ENCODE results near the gene ACTMAP. TPM values are rescaled to one million over a fixed set of nuclear protein-coding genes. Genes with fewer than 3 reads are reported as not detected.

Gene ACTMAP
- total RNA-seq, 1 donor from 2014 or later: 9.6 TPM

GRCh38 chr19:40692212-40692551, 58.1 kb downstream of the ACTMAP start:
- H3K4me2 ChIP-seq (ENCODE audit: low read length): peak overlapping the region; percentile 98

DNA sequence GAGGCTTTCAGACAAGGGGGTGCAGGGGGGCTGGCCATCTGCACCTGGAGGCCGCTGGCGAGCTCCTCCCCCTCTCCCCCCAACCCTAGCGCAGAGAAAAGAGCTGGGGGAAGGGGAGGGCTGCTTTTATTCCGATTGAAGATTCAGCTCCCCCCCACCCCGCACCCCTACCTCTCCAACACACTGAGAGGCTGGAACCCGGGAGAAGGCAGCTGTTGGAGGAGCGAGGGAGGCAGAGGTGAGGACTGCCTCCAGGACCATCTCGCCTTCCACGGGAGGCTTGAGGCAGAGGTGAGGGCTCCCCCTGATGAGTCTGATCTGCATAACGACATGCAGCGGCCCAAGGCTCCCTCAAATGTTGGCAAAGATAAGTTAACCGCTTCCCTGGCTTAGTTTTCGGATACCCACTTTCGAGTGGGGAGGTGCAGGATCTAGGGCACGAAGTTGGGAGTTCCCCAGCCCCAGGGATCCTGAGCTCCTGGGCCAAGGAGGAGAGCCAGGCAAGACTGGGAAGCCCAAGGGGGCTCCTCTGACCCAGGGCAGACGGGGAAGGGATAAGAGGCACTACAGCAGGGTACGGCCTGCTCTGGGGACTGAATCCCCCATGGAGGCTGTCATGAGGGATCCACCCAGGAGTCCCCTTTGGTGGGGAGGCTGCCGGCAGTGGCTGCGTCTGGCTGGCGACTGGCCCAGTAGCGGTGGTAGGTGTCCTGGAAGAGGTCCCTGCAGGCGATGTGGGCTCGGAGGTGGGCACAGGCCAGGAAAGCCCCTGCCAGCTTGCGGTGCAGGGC, 58.7 kb downstream of the ACTMAP start:
- FAIRE-seq (no peak), DNase-seq (ENCODE audit: low read depth) (no peak)
- peaks cover 28% of the 10 kb centered on the region for H4K20me1 ChIP-seq (ENCODE audit: insufficient read depth, low read length)
- H3K4me3 ChIP-seq (ENCODE audit: insufficient read depth, low read depth, low read length): no peak overlapping the region
- H2AFZ ChIP-seq (ENCODE audit: low read depth, low read length): peak overlapping the region; percentile 73
- H3K9me3 Mint-ChIP-seq (ENCODE audit: unreplicated experiment): no peaks in the 10 kb centered on the region
- no peaks in the 10 kb centered on the region for H3K27me3 Mint-ChIP-seq (ENCODE audit: low read depth, unreplicated experiment)
- H3K4me1 Mint-ChIP-seq (ENCODE audit: low read depth, unreplicated experiment): peaks cover 5% of the 10 kb centered on the region
- peaks cover 12% of the 10 kb centered on the region for H3K36me3 Mint-ChIP-seq (ENCODE audit: low read depth, unreplicated experiment)
- peaks cover 34% of the 10 kb centered on the region for H3K79me2 ChIP-seq (ENCODE audit: insufficient read depth, low read length)
- H3K4me2 ChIP-seq (ENCODE audit: low read length): peak overlapping the region; percentile 98
- peaks cover under 1% of the 10 kb centered on the region for H3K36me3 ChIP-seq (ENCODE audit: insufficient read depth, low read length)
- peak overlapping the region; percentile 35 for H3K4me3 Mint-ChIP-seq (ENCODE audit: unreplicated experiment)
- peaks cover 34% of the 10 kb centered on the region for H3K4me1 ChIP-seq (ENCODE audit: insufficient read depth, low read length)
- H3K9me3 ChIP-seq (ENCODE audit: insufficient read depth, low read depth, low read length): no peaks in the 10 kb centered on the region
- peak overlapping the region; percentile 93 for H3K27ac ChIP-seq (ENCODE audit: low read depth, low read length)
- TF ChIP-seq, protein P1, sequence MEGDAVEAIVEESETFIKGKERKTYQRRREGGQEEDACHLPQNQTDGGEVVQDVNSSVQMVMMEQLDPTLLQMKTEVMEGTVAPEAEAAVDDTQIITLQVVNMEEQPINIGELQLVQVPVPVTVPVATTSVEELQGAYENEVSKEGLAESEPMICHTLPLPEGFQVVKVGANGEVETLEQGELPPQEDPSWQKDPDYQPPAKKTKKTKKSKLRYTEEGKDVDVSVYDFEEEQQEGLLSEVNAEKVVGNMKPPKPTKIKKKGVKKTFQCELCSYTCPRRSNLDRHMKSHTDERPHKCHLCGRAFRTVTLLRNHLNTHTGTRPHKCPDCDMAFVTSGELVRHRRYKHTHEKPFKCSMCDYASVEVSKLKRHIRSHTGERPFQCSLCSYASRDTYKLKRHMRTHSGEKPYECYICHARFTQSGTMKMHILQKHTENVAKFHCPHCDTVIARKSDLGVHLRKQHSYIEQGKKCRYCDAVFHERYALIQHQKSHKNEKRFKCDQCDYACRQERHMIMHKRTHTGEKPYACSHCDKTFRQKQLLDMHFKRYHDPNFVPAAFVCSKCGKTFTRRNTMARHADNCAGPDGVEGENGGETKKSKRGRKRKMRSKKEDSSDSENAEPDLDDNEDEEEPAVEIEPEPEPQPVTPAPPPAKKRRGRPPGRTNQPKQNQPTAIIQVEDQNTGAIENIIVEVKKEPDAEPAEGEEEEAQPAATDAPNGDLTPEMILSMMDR (IDR thresholded peaks at IDR 0.05; ENCODE audit: insufficient read depth, low read depth, low read length): no peak
- TF ChIP-seq EZH2 (IDR thresholded peaks at IDR 0.05; ENCODE audit: insufficient read depth, low read length): no peak
- H3K27me3 ChIP-seq (ENCODE audit: insufficient read depth, low read length): no peaks in the 10 kb centered on the region
- peak overlapping the region; percentile 99 for H3K9ac ChIP-seq (ENCODE audit: low read length)
- H3K27ac Mint-ChIP-seq (ENCODE audit: unreplicated experiment): peak overlapping the region; percentile 97

More at GRCh38 chr19:40692212-40692551, 58.1 kb downstream of the ACTMAP start:
- no peaks in the 10 kb centered on the region for H3K9me3 ChIP-seq (ENCODE audit: insufficient read depth, low read depth, low read length)
- peaks cover 31% of the 10 kb centered on the region for H3K79me2 ChIP-seq (ENCODE audit: insufficient read depth, low read length)
- H3K4me1 ChIP-seq (ENCODE audit: insufficient read depth, low read length): peaks cover 34% of the 10 kb centered on the region
- peaks cover 22% of the 10 kb centered on the region for H4K20me1 ChIP-seq (ENCODE audit: insufficient read depth, low read length)
- no peaks in the 10 kb centered on the region for H3K27me3 Mint-ChIP-seq (ENCODE audit: low read depth, unreplicated experiment)
- peaks cover 5% of the 10 kb centered on the region for H3K4me1 Mint-ChIP-seq (ENCODE audit: low read depth, unreplicated experiment)
- peaks cover 12% of the 10 kb centered on the region for H3K36me3 Mint-ChIP-seq (ENCODE audit: low read depth, unreplicated experiment)
- FAIRE-seq (no peak), DNase-seq (ENCODE audit: low read depth) (no peak)
- no peaks in the 10 kb centered on the region for H3K27me3 ChIP-seq (ENCODE audit: insufficient read depth, low read length)
- no peak overlapping the region for H3K27ac Mint-ChIP-seq (ENCODE audit: unreplicated experiment)
- no peak overlapping the region for H3K4me3 ChIP-seq (ENCODE audit: insufficient read depth, low read depth, low read length)
- no peak overlapping the region for H2AFZ ChIP-seq (ENCODE audit: low read depth, low read length)
- no peak overlapping the region for H3K27ac ChIP-seq (ENCODE audit: low read depth, low read length)
- TF ChIP-seq EZH2 (IDR thresholded peaks at IDR 0.05; ENCODE audit: insufficient read depth, low read length): no peak
- TF ChIP-seq, protein P1 (IDR thresholded peaks at IDR 0.05; ENCODE audit: insufficient read depth, low read depth, low read length): no peak
- no peak overlapping the region for H3K9ac ChIP-seq (ENCODE audit: low read length)
- no peak overlapping the region for H3K4me3 Mint-ChIP-seq (ENCODE audit: unreplicated experiment)
- no peaks in the 10 kb centered on the region for H3K9me3 Mint-ChIP-seq (ENCODE audit: unreplicated experiment)
- no peaks in the 10 kb centered on the region for H3K36me3 ChIP-seq (ENCODE audit: insufficient read depth, low read length)

Other genes starting within 250 kb of the ACTMAP start
- 56.3 and 60.4 TPM in 2 replicates for gene SHKBP1, start 173.6 kb downstream of the ACTMAP start, total RNA-seq
- 46.9 and 63.5 TPM in 2 replicates for gene LTBP4, start 149.1 kb downstream of the ACTMAP start, total RNA-seq
- gene NUMBL, start 59.8 kb downstream of the ACTMAP start, total RNA-seq: 79.3 and 82.9 TPM in 2 replicates
- 26.0 and 29.4 TPM in 2 replicates for gene COQ8B, start 33.6 kb downstream of the ACTMAP start, total RNA-seq
- 19.0 and 19.7 TPM in 2 replicates for gene ITPKC, start 33.4 kb downstream of the ACTMAP start, total RNA-seq
- 60.0 and 67.0 TPM in 2 replicates for gene SNRPA, start 726 bp upstream of the ACTMAP start, total RNA-seq
- 2.5 TPM in 2 replicates for gene MIA, start 25.0 kb upstream of the ACTMAP start, total RNA-seq
- gene RAB4B, start 27.8 kb upstream of the ACTMAP start, total RNA-seq: 18.8 and 21.0 TPM in 2 replicates
- gene EGLN2, start 48.7 kb upstream of the ACTMAP start, total RNA-seq: 82.1 and 84.6 TPM in 2 replicates
- not detected in 2 replicates for gene CYP2A6, start 100.0 kb upstream of the ACTMAP start, total RNA-seq
- gene CYP2A7, start 131.8 kb upstream of the ACTMAP start, total RNA-seq: not detected in 2 replicates
- gene CYP2B6, start 240.8 kb upstream of the ACTMAP start, total RNA-seq: not detected in 2 replicates

Measured in astrocyte (in vitro differentiated cells and primary cell).